K562 (cell line): Measurements from ENCODE around the gene FNDC11. TPM values are rescaled to one million over a fixed set of nuclear protein-coding genes. Genes with fewer than 3 reads are reported as not detected.
A peak's percentile ranks its signal among the peaks of the same experiment; 100 is the strongest.
"Not testable (repeated sequence)": the region's sequence is repeated elsewhere in the genome, so short reads cannot be mapped to it uniquely, and the experiment has no call there.

Experiments
- ATAC-seq: fragments of 200-7000 bp; cut with Tn5 transposase; 3 replicates; pipeline ENCODE4 v1.9.1; 2020; ENCODE audit warnings: moderate library complexity
- BruUV-seq: library from RNA; stranded (reverse); fragments of 400-500 nt; replicated peaks from 2 replicates; lab custom pipeline; 2021; lab: Mats Ljungman, UMichigan
- CTCF ChIA-PET: fragments of 300-600 bp; formaldehyde crosslinking; extraction: SDS; loops from one replicate; lab custom pipeline; 2021; ENCODE audit warnings: low intra/inter-chr PET ratio; lab: Yijun Ruan, JAX
- POLR2A ChIA-PET: fragments of 300-600, 350-650 bp; sonication (Branson Sonifier 250); formaldehyde crosslinking; extraction: SDS; loops from one replicate; lab custom pipeline; 2021; ENCODE audit warnings: antibody characterized with exemption, inconsistent platforms; lab: Yijun Ruan, JAX
- DNase-seq, 4 experiments: peaks; one replicate each; pipeline versions ENCODE4 v3.0.0 to v3.0.0-alpha.2; 2011 to 2018; ENCODE audit warnings: low spot score in 3 of 4, mixed read lengths in 3 of 4; ENCODE audit errors: extremely low read depth in 1 of 4
- FAIRE-seq: peaks from 2 replicates; lab custom pipeline; 2011; peaks lifted over from hg19 to GRCh38; lab: Jason Lieb, UNC
- H2AFZ ChIP-seq: 2 replicates; pipeline ENCODE4 v1.6.0; 2011; ENCODE audit warnings: low read depth, low read length, control low read depth, inconsistent platforms
- H3K27ac ChIP-seq: fragments of 200-600 bp; 3 replicates; pipeline ENCODE4 v1.8.0; 2011; ENCODE audit warnings: low read depth, mild to moderate bottlenecking, control low read depth, inconsistent platforms, low read length, moderate library complexity, mixed read lengths; ENCODE audit errors: extremely low read depth
- H3K27me3 ChIP-seq, 2 experiments: fragments of 300-600 bp in 1 of 2; 2 replicates in 1 of 2; 3 replicates in 1 of 2; pipeline versions ENCODE4 v1.6.0 to v1.8.0; 2011; ENCODE audit warnings: inconsistent platforms in 2 of 2, low read length in 2 of 2, mild to moderate bottlenecking in 1 of 2, mixed read lengths in 1 of 2, moderate library complexity in 1 of 2; ENCODE audit not compliant: control insufficient read depth in 2 of 2, insufficient read depth in 2 of 2
- H3K36me3 ChIP-seq: fragments of 300-600 bp; 3 replicates; pipeline ENCODE4 v1.8.0; 2011; ENCODE audit warnings: mild to moderate bottlenecking, low read length, inconsistent platforms; ENCODE audit not compliant: control insufficient read depth, insufficient read depth
- H3K4me1 ChIP-seq, 2 experiments: fragments of 200-600 bp in 1 of 2; replicated peaks in 1 of 2; 2 replicates in 1 of 2; 3 replicates in 1 of 2; pipeline versions ENCODE4 v1.5.1 to v1.8.0; 2011; ENCODE audit warnings: inconsistent platforms in 2 of 2, low read length in 2 of 2, mild to moderate bottlenecking in 1 of 2, mixed read lengths in 1 of 2, moderate library complexity in 1 of 2; ENCODE audit not compliant: control insufficient read depth in 2 of 2, insufficient read depth in 2 of 2
- H3K4me2 ChIP-seq: 2 replicates; pipeline ENCODE4 v1.6.1; 2011; ENCODE audit warnings: low read length, control low read depth, inconsistent platforms, mixed read lengths; ENCODE audit not compliant: insufficient read depth
- H3K4me3 ChIP-seq: fragments of 200-600 bp; sonication (generic), shearing (Covaris generic); 2 replicates; pipeline ENCODE4 v1.5.1; 2016; ENCODE audit warnings: control low read depth, inconsistent platforms
- H3K79me2 ChIP-seq: fragments of 200-600 bp; 3 replicates; pipeline ENCODE4 v1.8.0; 2011; ENCODE audit warnings: low read length, inconsistent platforms; ENCODE audit not compliant: control insufficient read depth, insufficient read depth
- H3K9ac ChIP-seq, 2 experiments: 2 replicates each; pipeline versions ENCODE4 v1.6.0 to v1.6.1; 2011; ENCODE audit warnings: low read depth in 2 of 2, low read length in 2 of 2, control low read depth in 1 of 2, inconsistent platforms in 1 of 2, mild to moderate bottlenecking in 1 of 2, mixed read lengths in 1 of 2; ENCODE audit not compliant: insufficient read depth in 1 of 2
- H3K9me1 ChIP-seq: one replicate; pipeline ENCODE4 v1.6.0; 2011; ENCODE audit warnings: inconsistent platforms, mild to moderate bottlenecking, low read length, moderate library complexity; ENCODE audit not compliant: control insufficient read depth, insufficient read depth
- H3K9me3 ChIP-seq: replicated peaks from 2 replicates; pipeline ENCODE4 v1.5.1; 2011; ENCODE audit warnings: low read depth, low read length, inconsistent platforms; ENCODE audit not compliant: control insufficient read depth, insufficient read depth
- H4K20me1 ChIP-seq: replicated peaks from 2 replicates; pipeline ENCODE4 v1.6.1; 2011; ENCODE audit warnings: low read length, inconsistent platforms, mixed read lengths; ENCODE audit not compliant: control insufficient read depth, insufficient read depth
- BHLHE40 ChIP-seq: IDR thresholded peaks from 2 replicates; pipeline ENCODE4 v1.6.1; 2011; ENCODE audit warnings: low read length, improper control_type of control experiment
- CEBPB ChIP-seq: fragments of 450-650 bp; IDR thresholded peaks from 2 replicates; pipeline ENCODE4 v1.6.1; 2016; ENCODE audit warnings: missing genetic modification characterization, missing compliant biosample characterization
- CHD2 ChIP-seq: IDR thresholded peaks from 2 replicates; pipeline ENCODE4 v1.6.1; 2011; ENCODE audit warnings: low read depth, low read length
- HES1 ChIP-seq: fragments of 450-650 bp; IDR thresholded peaks from 2 replicates; pipeline ENCODE4 v1.6.1; 2016; ENCODE audit warnings: low read depth, mild to moderate bottlenecking, moderate library complexity
- L3MBTL2 ChIP-seq: fragments of 450-650 bp; IDR thresholded peaks from 2 replicates; pipeline ENCODE4 v1.6.1; 2016; ENCODE audit warnings: mild to moderate bottlenecking, moderate library complexity
- MYC ChIP-seq, 2 experiments: fragments of 250-450 bp in 1 of 2; sonication (Bioruptor Pico) in 1 of 2; IDR thresholded peaks; 2 replicates each; pipeline versions ENCODE4 v1.5.1 to v1.6.1; 2012 to 2021; ENCODE audit warnings: low read depth in 2 of 2, borderline replicate concordance in 1 of 2, improper control_type of control experiment in 1 of 2, low read length in 1 of 2, mild to moderate bottlenecking in 1 of 2, moderate library complexity in 1 of 2
- NFIC ChIP-seq: fragments of 450-650 bp; IDR thresholded peaks from 2 replicates; pipeline ENCODE4 v1.6.1; 2017; ENCODE audit warnings: mild to moderate bottlenecking, inconsistent platforms
- TRIM24 ChIP-seq, 2 experiments: fragments of 450-650 bp; IDR thresholded peaks; 2 replicates each; pipeline ENCODE4 v1.6.1; 2016
- ZNF766 ChIP-seq: fragments of 200-800 bp; sonication (Bioruptor generic); conservative IDR thresholded peaks from 2 replicates; pipeline ENCODE4 v1.6.1; 2016; ENCODE audit warnings: missing genetic modification characterization, missing compliant biosample characterization
- WGBS: fragments of 100-300 bp; shearing (Covaris generic); methylation state at CpG from one replicate; pipeline ENCODE4 v1.1.6; 2016; ENCODE audit warnings: low coverage, mixed read lengths; ENCODE audit not compliant: insufficient coverage; ENCODE audit errors: missing lambda C conversion rate; 5-methylcytosine and 5-hydroxymethylcytosine counted together
- in situ Hi-C: fragments of 300-500 bp; cut with MboI; formaldehyde crosslinking; loops from 4 replicates; pipeline ENCODE4 v1.15.0; 2018; ENCODE audit warnings: inconsistent platforms, mixed read lengths
- intact Hi-C: fragments of 100-400 bp; cut with micrococcal nuclease; formaldehyde crosslinking; loops from 2 replicates; pipeline ENCODE4 v1.14.2; 2022
- polyA plus RNA-seq, 8 experiments: library from polyadenylated mRNA; depleted of rRNA in 4 of 8; stranded (reverse) in 5 of 8; unstranded in 3 of 8; fragments of >200 nt; fragmentation: Nextera tagmentation in 2 of 8; fragmentation: Illumina TruSeq in 1 of 8; extraction: Ambion mirVana in 2 of 8; extraction: Trizol in 1 of 8; gene quantifications; 2 replicates each; pipeline versions ENCODE4 v1.2.1 to v1.2.3, GENCODE V29; 2011 to 2014; ENCODE audit warnings: inconsistent platforms in 1 of 8, missing spikeins in 1 of 8
- total RNA-seq, 7 experiments: library from RNA; depleted of rRNA in 6 of 7; stranded (reverse); fragments of >200 nt in 6 of 7; fragmentation: Illumina TruSeq in 2 of 7; extraction: Trizol in 2 of 7; gene quantifications; 2 replicates each; pipeline versions ENCODE4 v1.2.1 to v1.2.3, GENCODE V29; 2011 to 2021; ENCODE audit warnings: low replicate concordance in 1 of 7

FNDC11 gene
- total and polyA plus RNA-seq, 9 of the 15 experiments (the other 6 are each of a cell fraction or from before 2014, with no cell fraction given) = 0.08 to 2.3 (median 0.64) TPM; not detected in 2

DNA sequence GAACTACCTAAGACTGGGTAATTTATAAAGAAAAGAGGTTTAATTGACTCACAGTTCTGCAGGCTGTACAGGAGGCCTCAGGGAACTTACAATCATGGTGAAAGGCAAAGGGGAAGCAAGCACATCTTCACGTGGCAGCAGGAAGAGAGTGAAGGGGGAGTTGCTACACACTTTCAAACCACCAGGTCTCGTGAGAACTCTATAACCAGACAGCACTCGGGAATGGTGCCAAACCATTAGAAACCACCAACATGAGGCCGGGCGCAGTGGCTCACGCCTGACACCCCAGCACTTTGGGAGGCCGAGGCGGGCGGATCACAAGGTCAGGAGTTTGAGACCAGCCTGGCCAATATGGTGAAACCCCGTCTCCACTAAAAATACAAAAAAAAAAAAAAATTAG lies 39.4 kb upstream of the FNDC11 start:
- ATAC-seq (peak; percentile 53), DNase-seq (peak in 1 of 4 experiments; percentile 40)
- intact Hi-C loops; H3K9me3 ChIP-seq; in situ Hi-C loops; FAIRE-seq; H3K9me1 ChIP-seq; H4K20me1 ChIP-seq; BruUV-seq; H2AFZ ChIP-seq; H3K36me3 ChIP-seq; H3K9ac ChIP-seq; H3K79me2 ChIP-seq; H3K27ac ChIP-seq; H3K4me2 ChIP-seq; H3K4me3 ChIP-seq; TF ChIP-seq MYC (CRISPR knock-in tag; IDR thresholded peaks at IDR 0.05; ENCODE audit: borderline replicate concordance, low read depth): not testable (repeated sequence)
- peaks cover 46 to 53% of the 10 kb centered on the region in 2 experiments for H3K27me3 ChIP-seq
- POLR2A ChIA-PET = interaction anchor here (0.6 kb wide), 1 partner anchor 34 kb away, joined by 3 read pairs; no protein-coding TSS in a partner anchor
- CTCF ChIA-PET = interaction anchor here (0.8 kb wide), 1 partner anchor 19 kb away, joined by 4 read pairs; no protein-coding TSS in a partner anchor
- peaks cover 3 to 21% of the 10 kb centered on the region in 2 experiments; a peak in 4 of 5 replicates for H3K4me1 ChIP-seq
- WGBS = 7% methylated on average over 9 of the region's 10 CpGs
- peak; percentile 22; the same call in 1 of the 2 replicates for TF ChIP-seq CEBPB (tag)
- peak in 1 of 2 experiments; percentile 41; a peak in 1 of 4 replicates for TF ChIP-seq TRIM24 (IDR thresholded peaks at IDR 0.05)
- peak; percentile 75 for TF ChIP-seq NFIC
- 0 out of 2 replicates have a peak, but pooled peaks have one; percentile 12 for TF ChIP-seq MYC (IDR thresholded peaks at IDR 0.05; ENCODE audit: low read depth, low read length)
- TF ChIP-seq L3MBTL2 = peak; percentile 45
- peak; percentile 78 for TF ChIP-seq BHLHE40
- peak; percentile 65; the same call in 1 of the 2 replicates for TF ChIP-seq ZNF766
- peak; percentile 73 for TF ChIP-seq CHD2
- TF ChIP-seq HES1 = peak; percentile 70
